Retinal pigment epithelial cell (primary cell): Measurements from ENCODE around the gene FGF23.

Source experiments
- DNase-seq: peaks from one replicate; pipeline ENCODE4 v3.0.0-alpha.2; 2010; ENCODE audit warnings: low read depth
- H3K4me3 ChIP-seq: 2 replicates; pipeline ENCODE4 v1.5.1; 2011; ENCODE audit warnings: mild to moderate bottlenecking, low read length, control low read depth, moderate library complexity
- TF ChIP-seq, protein P1 (sequence below): conservative IDR thresholded peaks from 2 replicates; pipeline ENCODE4 v1.5.1; 2011; ENCODE audit warnings: low read depth, low read length, control low read depth, inconsistent platforms

Gene FGF23

DNA sequence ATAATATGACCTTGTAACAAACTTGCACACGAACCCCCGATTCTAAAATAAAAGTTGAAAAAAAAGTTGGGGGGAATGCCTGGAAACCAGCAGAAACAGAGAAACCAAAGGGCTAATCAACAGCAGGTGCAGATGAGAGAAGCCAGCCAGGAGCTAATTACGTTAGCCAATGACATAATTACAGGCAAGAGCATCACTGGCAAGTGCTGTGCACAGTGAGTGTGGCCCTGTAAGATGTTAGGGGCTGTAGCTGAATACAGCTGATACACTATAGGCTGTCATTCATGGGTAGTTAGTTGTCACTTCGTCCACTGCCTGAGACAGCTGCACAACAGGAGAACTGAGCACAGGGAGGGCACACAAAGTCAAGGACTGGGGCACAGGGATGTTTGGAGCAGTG lies 7.3 kb upstream of the FGF23 start:
- DNase-seq = no peak
- TF ChIP-seq, protein P1, sequence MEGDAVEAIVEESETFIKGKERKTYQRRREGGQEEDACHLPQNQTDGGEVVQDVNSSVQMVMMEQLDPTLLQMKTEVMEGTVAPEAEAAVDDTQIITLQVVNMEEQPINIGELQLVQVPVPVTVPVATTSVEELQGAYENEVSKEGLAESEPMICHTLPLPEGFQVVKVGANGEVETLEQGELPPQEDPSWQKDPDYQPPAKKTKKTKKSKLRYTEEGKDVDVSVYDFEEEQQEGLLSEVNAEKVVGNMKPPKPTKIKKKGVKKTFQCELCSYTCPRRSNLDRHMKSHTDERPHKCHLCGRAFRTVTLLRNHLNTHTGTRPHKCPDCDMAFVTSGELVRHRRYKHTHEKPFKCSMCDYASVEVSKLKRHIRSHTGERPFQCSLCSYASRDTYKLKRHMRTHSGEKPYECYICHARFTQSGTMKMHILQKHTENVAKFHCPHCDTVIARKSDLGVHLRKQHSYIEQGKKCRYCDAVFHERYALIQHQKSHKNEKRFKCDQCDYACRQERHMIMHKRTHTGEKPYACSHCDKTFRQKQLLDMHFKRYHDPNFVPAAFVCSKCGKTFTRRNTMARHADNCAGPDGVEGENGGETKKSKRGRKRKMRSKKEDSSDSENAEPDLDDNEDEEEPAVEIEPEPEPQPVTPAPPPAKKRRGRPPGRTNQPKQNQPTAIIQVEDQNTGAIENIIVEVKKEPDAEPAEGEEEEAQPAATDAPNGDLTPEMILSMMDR = no peak
- H3K4me3 ChIP-seq = no peak overlapping the region

DNA sequence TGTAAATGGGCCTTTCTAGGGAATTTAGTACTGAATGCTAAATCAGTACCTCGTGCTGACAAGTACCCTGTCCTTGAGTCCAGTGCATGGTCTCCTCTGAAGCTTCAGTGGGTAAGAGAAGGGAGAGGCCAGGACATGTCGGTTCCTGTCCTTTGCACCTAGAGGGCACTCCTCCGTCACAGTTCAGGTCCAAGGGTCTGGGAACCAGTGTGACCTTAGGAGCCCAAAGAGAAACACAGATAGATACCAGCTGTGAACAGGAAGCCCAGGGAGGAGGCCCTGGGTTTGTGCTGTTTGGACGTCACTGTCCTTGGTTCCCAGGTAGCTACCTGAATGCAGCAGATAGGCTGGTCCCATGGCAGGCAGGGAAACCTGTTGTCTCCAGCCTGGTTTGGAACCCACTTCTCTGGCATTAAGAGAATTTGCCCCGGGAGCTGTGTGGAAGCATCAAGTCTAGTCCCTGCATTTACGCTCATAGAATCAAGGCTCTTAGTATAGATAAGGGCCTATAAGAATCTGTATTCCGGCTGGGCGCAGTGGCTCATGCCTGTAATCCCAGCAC lies 3.9 kb upstream of the FGF23 start:
- TF ChIP-seq, protein P1 = no peak
- no peak overlapping the region for H3K4me3 ChIP-seq
- no peak for DNase-seq

DNA sequence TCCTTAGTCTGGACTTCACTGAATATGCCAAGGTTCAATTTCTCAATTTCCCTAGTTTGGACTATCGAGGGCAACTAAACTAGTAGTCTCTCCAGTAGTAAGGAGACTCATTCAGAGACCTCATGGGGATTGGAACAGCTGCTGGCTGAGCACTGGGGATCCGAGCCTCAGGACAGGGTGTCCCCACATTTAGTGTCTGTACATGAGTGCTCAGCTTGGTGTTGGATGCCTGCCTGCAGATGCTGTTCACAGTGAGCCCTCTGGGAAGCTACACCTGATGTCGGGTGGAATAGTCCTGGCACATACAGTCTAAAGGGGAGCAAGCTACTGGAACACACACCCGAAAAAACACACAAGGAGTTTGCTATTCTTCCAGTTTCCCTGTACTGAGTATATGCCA lies 820 bp upstream of the FGF23 start:
- TF ChIP-seq, protein P1 = no peak
- H3K4me3 ChIP-seq = no peak overlapping the region
- DNase-seq = no peak

DNA sequence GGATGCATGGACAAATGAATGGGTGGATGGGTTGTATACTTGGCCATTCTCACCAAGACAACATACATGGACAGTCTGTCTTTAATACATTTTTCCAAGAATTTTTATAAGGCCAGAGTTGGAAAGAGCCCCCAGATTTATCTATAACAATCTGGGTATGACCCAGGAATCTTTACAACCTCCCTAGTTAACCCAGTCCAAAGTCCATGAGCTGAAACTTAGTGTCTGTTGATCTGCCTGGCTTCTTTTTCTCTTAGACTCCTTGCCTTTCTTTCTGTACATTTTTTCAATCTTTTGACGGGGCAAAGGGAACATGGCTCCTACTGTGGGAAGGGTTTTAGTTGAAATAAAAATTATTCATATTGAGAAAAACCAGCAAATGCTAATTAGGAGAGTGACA lies 740 bp downstream of the FGF23 start:
- DNase-seq = no peak
- H3K4me3 ChIP-seq = no peak overlapping the region
- TF ChIP-seq, protein P1 = no peak

DNA sequence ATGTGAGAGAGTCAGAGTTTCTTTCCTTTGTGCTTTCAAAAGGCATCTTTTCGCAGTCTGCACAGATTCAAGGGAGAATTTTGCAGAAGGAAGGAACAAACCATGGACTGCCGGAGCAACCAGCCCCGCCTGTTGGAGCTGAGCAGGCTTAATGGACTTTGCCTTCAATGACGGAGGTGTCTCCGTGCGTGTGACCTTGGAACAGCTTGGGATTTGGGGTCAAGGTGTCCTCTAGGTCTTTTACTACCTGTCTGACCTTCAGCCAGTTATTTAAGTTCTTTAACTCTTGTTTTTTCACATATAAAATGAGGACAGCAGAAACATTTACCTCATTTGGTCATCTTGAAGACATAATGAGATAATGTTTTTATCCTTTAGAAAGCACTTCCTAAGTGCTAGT lies 4.1 kb downstream of the FGF23 start:
- TF ChIP-seq, protein P1 = no peak
- H3K4me3 ChIP-seq = no peak overlapping the region
- no peak for DNase-seq

DNA sequence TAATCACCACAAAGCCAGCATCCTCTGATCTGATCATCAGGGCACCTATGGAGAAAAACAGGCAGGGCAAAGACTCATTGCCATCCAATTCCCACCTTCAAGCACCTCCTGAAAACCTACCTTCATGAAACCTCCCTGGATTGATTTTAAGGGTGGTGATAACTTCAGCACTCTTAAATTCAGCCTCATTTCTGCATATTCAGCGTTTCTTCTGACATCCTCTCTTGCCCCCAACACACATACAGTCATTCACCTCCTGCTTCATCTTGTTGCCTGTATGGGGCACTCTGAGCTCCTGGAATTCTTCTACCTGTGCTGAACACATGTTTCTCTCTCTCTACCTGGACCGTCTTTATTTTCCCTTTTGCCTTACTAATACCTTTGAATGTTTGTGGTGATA lies 6.9 kb downstream of the FGF23 start:
- TF ChIP-seq, protein P1 = no peak
- H3K4me3 ChIP-seq = no peak overlapping the region
- no peak for DNase-seq

DNA sequence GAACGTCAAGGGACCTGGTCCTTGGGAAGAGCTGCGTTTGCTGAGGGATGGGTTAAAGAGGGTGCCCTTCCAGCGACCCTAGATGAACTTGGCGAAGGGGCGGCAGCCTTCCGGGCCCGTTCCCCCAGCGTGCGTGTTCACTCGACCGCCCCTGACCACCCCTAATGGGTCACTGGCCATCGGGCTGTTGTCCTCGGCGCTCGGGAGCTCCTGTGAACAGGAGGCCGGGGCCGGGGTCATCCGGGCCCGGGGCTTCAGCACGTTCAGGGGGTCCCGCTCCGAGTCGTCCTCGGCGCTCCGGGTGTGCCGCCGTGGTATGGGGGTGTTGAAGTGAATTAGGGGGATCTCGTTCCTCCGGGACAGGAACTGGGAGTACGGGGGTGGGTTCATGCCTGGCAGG lies 9.2 kb downstream of the FGF23 start:
- TF ChIP-seq, protein P1 = no peak
- H3K4me3 ChIP-seq = no peak overlapping the region
- no peak for DNase-seq
